ENCODE measurements around the gene KCNK1. TPM values are rescaled to one million over a fixed set of nuclear protein-coding genes. Genes with fewer than 3 reads are reported as not detected.

Gene KCNK1
- total RNA-seq, 1 experiment from 2014 or later, result 13.3 TPM

- no peaks in the 10 kb centered on the region for H3K27me3 Mint-ChIP-seq (ENCODE audit: low read depth)
- peaks cover 12% of the 10 kb centered on the region for H3K9me3 Mint-ChIP-seq
- peaks cover 14% of the 10 kb centered on the region for H3K36me3 Mint-ChIP-seq
- ATAC-seq, result no peak
- TF ChIP-seq JAZF1 (CRISPR knock-in tag; IDR thresholded peaks at IDR 0.05) (no peak), CDX4 (CRISPR knock-in tag; IDR thresholded peaks at IDR 0.05; ENCODE audit: borderline replicate concordance) (no peak), ZSCAN18 (CRISPR knock-in tag; IDR thresholded peaks at IDR 0.05) (no peak), ETV6 (CRISPR knock-in tag; IDR thresholded peaks at IDR 0.05) (no peak)
- H3K4me3 Mint-ChIP-seq, result no peak overlapping the region
- H3K27ac Mint-ChIP-seq, result no peak overlapping the region
- no peak for DNase-seq (ENCODE audit: low spot score)
- ChIA-PET POLR2A (no interaction called here), CTCF (no interaction called here)
- peaks cover 40% of the 10 kb centered on the region for H3K4me1 Mint-ChIP-seq
Measured at GRCh38 chr1:233651061-233651460, 37.2 kb downstream of the KCNK1 start.

GRCh38 chr1:233651563-233652233 lies 37.8 kb downstream of the KCNK1 start:
- Mint-ChIP-seq H3K27ac (no peak overlapping the region), H3K4me1 (peaks cover 42% of the 10 kb centered on the region), H3K4me3 (no peak overlapping the region), H3K27me3 (ENCODE audit: low read depth) (no peaks in the 10 kb centered on the region), H3K9me3 (peaks cover 12% of the 10 kb centered on the region), H3K36me3 (peaks cover 14% of the 10 kb centered on the region)
- no peak for DNase-seq (ENCODE audit: low spot score)
- no peak for ATAC-seq
- CTCF ChIA-PET, result no interaction called here
- POLR2A ChIA-PET, result no interaction called here
- TF ChIP-seq IRF2 (CRISPR knock-in tag; IDR thresholded peaks at IDR 0.05; ENCODE audit: borderline replicate concordance, low read depth), result no peak
- TF ChIP-seq CREM (CRISPR knock-in tag; IDR thresholded peaks at IDR 0.05), result no peak
- no peak for TF ChIP-seq CDX4 (CRISPR knock-in tag; IDR thresholded peaks at IDR 0.05; ENCODE audit: borderline replicate concordance)

GRCh38 chr1:233652526-233652925 lies 38.6 kb downstream of the KCNK1 start:
- DNase-seq (ENCODE audit: low spot score) (no peak), ATAC-seq (no peak)
- Mint-ChIP-seq H3K27ac (no peak overlapping the region), H3K4me3 (no peak overlapping the region), H3K4me1 (peaks cover 42% of the 10 kb centered on the region), H3K36me3 (peaks cover 14% of the 10 kb centered on the region), H3K27me3 (ENCODE audit: low read depth) (no peaks in the 10 kb centered on the region), H3K9me3 (peaks cover 12% of the 10 kb centered on the region)
- POLR2A ChIA-PET, result no interaction called here
- CTCF ChIA-PET, result interaction anchor here (0.6 kb wide), 1 partner anchor 114 kb away, joined by 3 read pairs; no protein-coding TSS in a partner anchor
- TF ChIP-seq ATF1 (CRISPR knock-in tag; IDR thresholded peaks at IDR 0.05), result no peak
- no peak for TF ChIP-seq SOX15 (CRISPR knock-in tag; IDR thresholded peaks at IDR 0.05)
- no peak for TF ChIP-seq RORB (CRISPR knock-in tag; IDR thresholded peaks at IDR 0.05)
- TF ChIP-seq CREB1 (CRISPR knock-in tag; IDR thresholded peaks at IDR 0.05), result no peak
- no peak for TF ChIP-seq ATF2 (CRISPR knock-in tag; IDR thresholded peaks at IDR 0.05; ENCODE audit: borderline replicate concordance, low read depth)
- no peak for TF ChIP-seq FOXJ3 (CRISPR knock-in tag; IDR thresholded peaks at IDR 0.05; ENCODE audit: borderline replicate concordance)
- no peak for TF ChIP-seq ZNF425 (CRISPR knock-in tag; conservative IDR thresholded peaks at IDR 0.05)
- TF ChIP-seq JAZF1 (CRISPR knock-in tag; IDR thresholded peaks at IDR 0.05), result no peak
- TF ChIP-seq USF1 (CRISPR knock-in tag; IDR thresholded peaks at IDR 0.05), result no peak
- no peak for TF ChIP-seq E2F5 (CRISPR knock-in tag; IDR thresholded peaks at IDR 0.05)
